A549 (cell line): ENCODE results near the gene UMAD1. TPM values are rescaled to one million over a fixed set of nuclear protein-coding genes. Genes with fewer than 3 reads are reported as not detected.

Experiments used
- ATAC-seq, 2 experiments: fragments of 200-7000 bp in 1 of 2; fragments of >200 bp in 1 of 2; cut with Nextera tagmentation in 1 of 2; cut with Tn5 transposase in 1 of 2; 3 replicates each; pipeline versions ENCODE4 v1.8.0 to v1.9.1; 2018 to 2020; ENCODE audit warnings: mild to moderate bottlenecking in 1 of 2, moderate library complexity in 1 of 2
- CTCF ChIA-PET: fragments of 300-600 bp; sonication (Branson Sonifier 250); formaldehyde crosslinking; extraction: SDS; loops from one replicate; lab custom pipeline; 2021; ENCODE audit warnings: antibody characterized with exemption, inconsistent platforms; lab: Yijun Ruan, JAX
- POLR2A ChIA-PET: fragments of 350-600 bp; formaldehyde crosslinking; extraction: SDS; loops from one replicate; lab custom pipeline; 2021; ENCODE audit warnings: antibody characterized with exemption, inconsistent platforms; lab: Yijun Ruan, JAX
- DNase-seq, 2 experiments: peaks; one replicate each; pipeline versions ENCODE4 v3.0.0 to v3.0.0-alpha.2; 2011 to 2016; ENCODE audit warnings: low read depth in 1 of 2, low spot score in 1 of 2
- FAIRE-seq: peaks from 2 replicates; lab custom pipeline; 2011; peaks lifted over from hg19 to GRCh38; lab: Jason Lieb, UNC
- H3K27ac ChIP-seq, 2 experiments: fragments of >200 bp; sonication (Bioruptor Twin); formaldehyde crosslinking; 3 replicates each; pipeline ENCODE4 v1.5.1; 2016 to 2017
- H3K4me1 ChIP-seq: fragments of >200 bp; sonication (Bioruptor Twin); formaldehyde crosslinking; 3 replicates; pipeline ENCODE4 v1.6.1; 2016
- H3K4me2 ChIP-seq: fragments of >200 bp; sonication (Bioruptor Twin); formaldehyde crosslinking; 3 replicates; pipeline ENCODE4 v1.6.1; 2016
- H3K4me3 ChIP-seq: fragments of >200 bp; sonication (Bioruptor Twin); formaldehyde crosslinking; 3 replicates; pipeline ENCODE4 v1.5.1; 2016
- H3K9me3 ChIP-seq: fragments of >200 bp; sonication (Bioruptor Twin); formaldehyde crosslinking; 3 replicates; pipeline ENCODE4 v1.6.1; 2016
- CBX2 ChIP-seq: fragments of 200-600 bp; sonication (generic); IDR thresholded peaks from 2 replicates; pipeline ENCODE4 v1.6.1; 2016; ENCODE audit warnings: low read depth, mild to moderate bottlenecking, borderline replicate concordance
- CBX8 ChIP-seq: fragments of 200-600 bp; sonication (generic); IDR thresholded peaks from 2 replicates; pipeline ENCODE4 v1.6.1; 2016
- CHD2 ChIP-seq: fragments of 150-350 bp; IDR thresholded peaks from 2 replicates; pipeline ENCODE4 v1.6.1; 2014; ENCODE audit warnings: low read length; ENCODE audit not compliant: partially characterized antibody
- EHF ChIP-seq: fragments of 250-450 bp; sonication (Bioruptor Pico); IDR thresholded peaks from 2 replicates; pipeline ENCODE4 v1.5.0; 2020; ENCODE audit warnings: mild to moderate bottlenecking
- EHMT2 ChIP-seq: fragments of 200-600 bp; sonication (generic); IDR thresholded peaks from 2 replicates; pipeline ENCODE4 v1.6.1; 2016; ENCODE audit warnings: antibody characterized with exemption, low read depth, mild to moderate bottlenecking, moderate library complexity
- EP300 ChIP-seq, 2 experiments: fragments of >200 bp; sonication (Bioruptor Twin); formaldehyde crosslinking; IDR thresholded peaks; 2 replicates in 1 of 2; 3 replicates in 1 of 2; pipeline ENCODE4 v1.6.1; 2016 to 2017
- ESRRA ChIP-seq: fragments of 150-350 bp; IDR thresholded peaks from 2 replicates; pipeline ENCODE4 v1.6.1; 2014; ENCODE audit warnings: mild to moderate bottlenecking, low read length, borderline replicate concordance
- FOXS1 ChIP-seq: fragments of 250-450 bp; sonication (Bioruptor Pico); IDR thresholded peaks from 2 replicates; pipeline ENCODE4 v1.5.0; 2020; ENCODE audit warnings: mild to moderate bottlenecking, moderate library complexity
- HOXB13 ChIP-seq: fragments of 250-450 bp; sonication (Bioruptor Pico); IDR thresholded peaks from 2 replicates; pipeline ENCODE4 v1.5.0; 2020; ENCODE audit warnings: low read depth, mild to moderate bottlenecking, moderate library complexity
- PHF8 ChIP-seq: fragments of 200-600 bp; sonication (generic); IDR thresholded peaks from 2 replicates; pipeline ENCODE4 v1.6.1; 2016; ENCODE audit warnings: low read depth, mild to moderate bottlenecking, antibody characterized with exemption, moderate library complexity, borderline replicate concordance
- POLR2A ChIP-seq: IDR thresholded peaks from 2 replicates; pipeline ENCODE4 v1.6.1; 2012; ENCODE audit warnings: mild to moderate bottlenecking, low read length
- RCOR1 ChIP-seq: fragments of 150-350 bp; IDR thresholded peaks from 2 replicates; pipeline ENCODE4 v1.6.1; 2014; ENCODE audit warnings: antibody characterized with exemption, low read length, low read depth
- SMC3 ChIP-seq: fragments of >200 bp; sonication (Bioruptor Twin); formaldehyde crosslinking; IDR thresholded peaks from 3 replicates; pipeline ENCODE4 v1.6.1; 2018; ENCODE audit warnings: inconsistent platforms
- SREBF2 ChIP-seq: fragments of 450-650 bp; IDR thresholded peaks from 2 replicates; pipeline ENCODE4 v1.6.1; 2014; ENCODE audit warnings: mild to moderate bottlenecking, moderate library complexity
- ZFP36 ChIP-seq: fragments of 450-650 bp; IDR thresholded peaks from 2 replicates; pipeline ENCODE4 v1.6.1; 2014; ENCODE audit warnings: borderline replicate concordance; ENCODE audit not compliant: partially characterized antibody
- ZSCAN20 ChIP-seq: fragments of 250-450 bp; sonication (Bioruptor Pico); IDR thresholded peaks from 2 replicates; pipeline ENCODE4 v1.8.0; 2022; ENCODE audit warnings: mild to moderate bottlenecking, moderate library complexity
- WGBS: methylation state at CpG from one replicate; pipeline ENCODE4 v1.1.6; 2017; ENCODE audit errors: missing lambda C conversion rate; 5-methylcytosine and 5-hydroxymethylcytosine counted together
- polyA plus RNA-seq, 4 experiments: library from polyadenylated mRNA; depleted of rRNA in 3 of 4; stranded (reverse); fragments of >200 nt; fragmentation: RNase III in 1 of 4; extraction: RNeasy Plus Mini Kit Qiagen cat#74134 plus additional on column Dnase treatment in 1 of 4; gene quantifications; 2 replicates in 3 of 4; 3 replicates in 1 of 4; pipeline ENCODE4 v1.2.3, GENCODE V29; 2011 to 2017
- TF ChIP-seq, protein P1 (sequence below): fragments of 450-650 bp; IDR thresholded peaks from 2 replicates; pipeline ENCODE4 v1.6.1; 2014; ENCODE audit warnings: antibody characterized with exemption
- TF ChIP-seq, protein P2 (sequence below): fragments of 200-600 bp; sonication (generic); IDR thresholded peaks from 2 replicates; pipeline ENCODE4 v1.6.1; 2016; ENCODE audit warnings: antibody characterized with exemption, mild to moderate bottlenecking, moderate library complexity
- TF ChIP-seq, protein P3 (sequence below): IDR thresholded peaks from 2 replicates; pipeline ENCODE4 v1.6.1; 2012
- TF ChIP-seq, protein P4 (sequence below): fragments of 150-350 bp; IDR thresholded peaks from 2 replicates; pipeline ENCODE4 v1.6.1; 2014; ENCODE audit warnings: low read depth, mild to moderate bottlenecking, low read length
- TF ChIP-seq, protein P5 (sequence below): fragments of 250-450 bp; sonication (Bioruptor Pico); IDR thresholded peaks from 2 replicates; pipeline ENCODE4 v1.5.0; 2020; ENCODE audit warnings: low read depth, mild to moderate bottlenecking, moderate library complexity
- TF ChIP-seq, protein P6 (sequence below): IDR thresholded peaks from 2 replicates; pipeline ENCODE4 v1.6.1; 2012

Gene UMAD1
- polyA plus RNA-seq, 2 of the 4 experiments (the other 2 are of a cell fraction) = 21.4 to 46.4 TPM

DNA sequence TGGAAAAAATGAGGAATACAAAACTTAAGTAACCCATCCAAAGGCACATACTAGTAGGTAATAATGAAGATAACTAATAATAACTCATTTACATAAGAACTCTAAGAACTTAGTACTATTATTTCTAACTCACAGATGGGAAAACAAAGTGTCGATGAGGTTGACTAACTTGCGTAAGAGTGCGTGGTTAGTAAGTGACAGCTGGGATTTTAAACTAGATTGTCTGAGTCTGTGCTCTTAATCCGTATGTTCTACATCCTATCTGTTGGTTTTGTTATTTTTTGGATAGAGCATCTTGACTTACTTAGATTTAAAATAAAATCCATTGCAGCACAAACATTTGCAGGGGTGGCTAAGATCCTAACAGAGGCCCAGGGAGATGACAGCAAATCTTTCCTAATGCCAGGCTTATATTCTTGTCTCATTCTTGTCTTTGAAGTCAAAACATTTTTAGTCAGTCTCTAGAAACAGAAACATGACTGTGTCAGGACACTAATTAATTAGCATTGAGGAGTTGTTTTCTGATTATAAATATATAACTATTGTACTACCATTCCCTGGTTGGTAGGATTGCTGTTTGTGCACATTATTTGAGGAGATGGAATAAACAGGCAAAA is 66.1 kb downstream of the UMAD1 start:
- no peak overlapping the region for H3K27ac ChIP-seq
- ChIA-PET POLR2A (no interaction called here), CTCF (no interaction called here)
- FAIRE-seq (no peak), DNase-seq (no peak), ATAC-seq (no peak)
- no peaks in the 10 kb centered on the region for H3K9me3 ChIP-seq
- 93% methylated on average over 4 of the region's 4 CpGs for WGBS
- TF ChIP-seq, protein P1, sequence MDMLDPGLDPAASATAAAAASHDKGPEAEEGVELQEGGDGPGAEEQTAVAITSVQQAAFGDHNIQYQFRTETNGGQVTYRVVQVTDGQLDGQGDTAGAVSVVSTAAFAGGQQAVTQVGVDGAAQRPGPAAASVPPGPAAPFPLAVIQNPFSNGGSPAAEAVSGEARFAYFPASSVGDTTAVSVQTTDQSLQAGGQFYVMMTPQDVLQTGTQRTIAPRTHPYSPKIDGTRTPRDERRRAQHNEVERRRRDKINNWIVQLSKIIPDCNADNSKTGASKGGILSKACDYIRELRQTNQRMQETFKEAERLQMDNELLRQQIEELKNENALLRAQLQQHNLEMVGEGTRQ = no peak
- TF ChIP-seq EHF = no peak
- no peak for TF ChIP-seq SREBF2
- TF ChIP-seq EHMT2 = no peak
- TF ChIP-seq, protein P2, sequence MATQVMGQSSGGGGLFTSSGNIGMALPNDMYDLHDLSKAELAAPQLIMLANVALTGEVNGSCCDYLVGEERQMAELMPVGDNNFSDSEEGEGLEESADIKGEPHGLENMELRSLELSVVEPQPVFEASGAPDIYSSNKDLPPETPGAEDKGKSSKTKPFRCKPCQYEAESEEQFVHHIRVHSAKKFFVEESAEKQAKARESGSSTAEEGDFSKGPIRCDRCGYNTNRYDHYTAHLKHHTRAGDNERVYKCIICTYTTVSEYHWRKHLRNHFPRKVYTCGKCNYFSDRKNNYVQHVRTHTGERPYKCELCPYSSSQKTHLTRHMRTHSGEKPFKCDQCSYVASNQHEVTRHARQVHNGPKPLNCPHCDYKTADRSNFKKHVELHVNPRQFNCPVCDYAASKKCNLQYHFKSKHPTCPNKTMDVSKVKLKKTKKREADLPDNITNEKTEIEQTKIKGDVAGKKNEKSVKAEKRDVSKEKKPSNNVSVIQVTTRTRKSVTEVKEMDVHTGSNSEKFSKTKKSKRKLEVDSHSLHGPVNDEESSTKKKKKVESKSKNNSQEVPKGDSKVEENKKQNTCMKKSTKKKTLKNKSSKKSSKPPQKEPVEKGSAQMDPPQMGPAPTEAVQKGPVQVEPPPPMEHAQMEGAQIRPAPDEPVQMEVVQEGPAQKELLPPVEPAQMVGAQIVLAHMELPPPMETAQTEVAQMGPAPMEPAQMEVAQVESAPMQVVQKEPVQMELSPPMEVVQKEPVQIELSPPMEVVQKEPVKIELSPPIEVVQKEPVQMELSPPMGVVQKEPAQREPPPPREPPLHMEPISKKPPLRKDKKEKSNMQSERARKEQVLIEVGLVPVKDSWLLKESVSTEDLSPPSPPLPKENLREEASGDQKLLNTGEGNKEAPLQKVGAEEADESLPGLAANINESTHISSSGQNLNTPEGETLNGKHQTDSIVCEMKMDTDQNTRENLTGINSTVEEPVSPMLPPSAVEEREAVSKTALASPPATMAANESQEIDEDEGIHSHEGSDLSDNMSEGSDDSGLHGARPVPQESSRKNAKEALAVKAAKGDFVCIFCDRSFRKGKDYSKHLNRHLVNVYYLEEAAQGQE = no peak
- TF ChIP-seq, protein P3, sequence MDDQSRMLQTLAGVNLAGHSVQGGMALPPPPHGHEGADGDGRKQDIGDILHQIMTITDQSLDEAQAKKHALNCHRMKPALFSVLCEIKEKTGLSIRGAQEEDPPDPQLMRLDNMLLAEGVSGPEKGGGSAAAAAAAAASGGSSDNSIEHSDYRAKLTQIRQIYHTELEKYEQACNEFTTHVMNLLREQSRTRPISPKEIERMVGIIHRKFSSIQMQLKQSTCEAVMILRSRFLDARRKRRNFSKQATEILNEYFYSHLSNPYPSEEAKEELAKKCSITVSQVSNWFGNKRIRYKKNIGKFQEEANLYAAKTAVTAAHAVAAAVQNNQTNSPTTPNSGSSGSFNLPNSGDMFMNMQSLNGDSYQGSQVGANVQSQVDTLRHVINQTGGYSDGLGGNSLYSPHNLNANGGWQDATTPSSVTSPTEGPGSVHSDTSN = no peak
- no peak for TF ChIP-seq ZFP36
- TF ChIP-seq SMC3 = no peak
- TF ChIP-seq ESRRA = no peak
- TF ChIP-seq, protein P4, sequence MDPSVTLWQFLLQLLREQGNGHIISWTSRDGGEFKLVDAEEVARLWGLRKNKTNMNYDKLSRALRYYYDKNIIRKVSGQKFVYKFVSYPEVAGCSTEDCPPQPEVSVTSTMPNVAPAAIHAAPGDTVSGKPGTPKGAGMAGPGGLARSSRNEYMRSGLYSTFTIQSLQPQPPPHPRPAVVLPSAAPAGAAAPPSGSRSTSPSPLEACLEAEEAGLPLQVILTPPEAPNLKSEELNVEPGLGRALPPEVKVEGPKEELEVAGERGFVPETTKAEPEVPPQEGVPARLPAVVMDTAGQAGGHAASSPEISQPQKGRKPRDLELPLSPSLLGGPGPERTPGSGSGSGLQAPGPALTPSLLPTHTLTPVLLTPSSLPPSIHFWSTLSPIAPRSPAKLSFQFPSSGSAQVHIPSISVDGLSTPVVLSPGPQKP = no peak
- TF ChIP-seq CBX2 = no peak
- TF ChIP-seq, protein P5, sequence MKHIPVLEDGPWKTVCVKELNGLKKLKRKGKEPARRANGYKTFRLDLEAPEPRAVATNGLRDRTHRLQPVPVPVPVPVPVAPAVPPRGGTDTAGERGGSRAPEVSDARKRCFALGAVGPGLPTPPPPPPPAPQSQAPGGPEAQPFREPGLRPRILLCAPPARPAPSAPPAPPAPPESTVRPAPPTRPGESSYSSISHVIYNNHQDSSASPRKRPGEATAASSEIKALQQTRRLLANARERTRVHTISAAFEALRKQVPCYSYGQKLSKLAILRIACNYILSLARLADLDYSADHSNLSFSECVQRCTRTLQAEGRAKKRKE (CRISPR knock-in tag) = no peak
- no peak for TF ChIP-seq HOXB13 (CRISPR knock-in tag)
- TF ChIP-seq EP300 (IDR thresholded peaks at IDR 0.05) = no peak
- TF ChIP-seq CHD2 = no peak
- peaks cover 11% of the 10 kb centered on the region; the same call in 2 of the 3 replicates for H3K4me1 ChIP-seq
- no peak overlapping the region for H3K4me3 ChIP-seq
- H3K4me2 ChIP-seq = no peak overlapping the region

DNA sequence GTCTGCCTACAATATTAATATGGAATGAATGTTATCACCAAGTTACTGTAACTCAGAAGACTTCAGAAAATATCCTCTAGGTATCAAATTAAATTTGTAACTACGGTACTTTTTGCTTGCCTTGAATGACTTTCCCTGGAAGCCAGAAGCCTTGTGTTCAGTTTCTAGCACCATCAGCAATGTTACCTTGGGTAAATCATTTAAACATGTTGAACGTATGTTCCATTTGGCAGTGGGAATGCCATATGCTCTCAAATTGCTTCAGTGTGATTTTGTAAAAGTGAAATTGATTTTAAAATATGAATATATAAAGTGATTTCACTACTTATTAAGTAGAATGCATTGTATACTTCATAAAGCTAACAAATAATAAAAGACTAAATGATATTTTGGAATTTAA is 66.7 kb downstream of the UMAD1 start:
- POLR2A ChIA-PET = no interaction called here
- no peak for FAIRE-seq
- TF ChIP-seq RCOR1 (no peak), ZSCAN20 (CRISPR knock-in tag) (no peak), ZFP36 (no peak), CHD2 (no peak), POLR2A (no peak), PHF8 (no peak), CBX8 (no peak), FOXS1 (no peak)
- TF ChIP-seq, protein P6, sequence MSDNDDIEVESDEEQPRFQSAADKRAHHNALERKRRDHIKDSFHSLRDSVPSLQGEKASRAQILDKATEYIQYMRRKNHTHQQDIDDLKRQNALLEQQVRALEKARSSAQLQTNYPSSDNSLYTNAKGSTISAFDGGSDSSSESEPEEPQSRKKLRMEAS = no peak
- Histone ChIP-seq H3K9me3 (no peaks in the 10 kb centered on the region), H3K27ac (no peak overlapping the region), H3K4me1 (peaks cover 11% of the 10 kb centered on the region; the same call in 2 of the 3 replicates), H3K4me3 (no peak overlapping the region), H3K4me2 (peak overlapping the region; percentile 18; the same call in 1 of the 3 replicates)
- DNase-seq = no peak
- CTCF ChIA-PET = no interaction called here
- 91% methylated on average over 2 of the region's 2 CpGs for WGBS
- ATAC-seq = no peak
